GM19397 (cell line): Measurements from ENCODE around the gene TSPAN31.

ENCODE experiments used
- ATAC-seq: cut with Tn5 transposase; IDR thresholded peaks from one replicate; pipeline ENCODE4 v1.9.1; 2021; ENCODE audit warnings: mild to moderate bottlenecking, moderate library complexity; ENCODE audit not compliant: unreplicated experiment

TSPAN31 gene

DNA sequence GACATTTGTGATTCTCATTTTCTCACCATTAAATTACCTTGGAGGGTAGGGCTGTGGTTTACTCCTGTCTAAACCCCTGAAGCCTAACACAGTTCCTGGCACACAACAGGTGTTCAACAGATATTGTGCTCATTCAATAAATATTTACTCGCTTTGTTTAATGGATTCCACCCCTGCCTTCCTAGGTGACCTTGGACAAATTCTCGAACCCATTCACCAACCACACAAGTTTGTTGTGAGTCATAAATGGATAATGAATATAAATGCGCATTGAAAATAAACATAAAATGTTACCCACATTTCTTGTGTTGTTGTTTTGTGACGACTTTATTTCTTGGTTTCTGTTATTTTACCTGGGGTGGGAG, 37.4 kb downstream of the TSPAN31 start:
- ATAC-seq = no peak

DNA sequence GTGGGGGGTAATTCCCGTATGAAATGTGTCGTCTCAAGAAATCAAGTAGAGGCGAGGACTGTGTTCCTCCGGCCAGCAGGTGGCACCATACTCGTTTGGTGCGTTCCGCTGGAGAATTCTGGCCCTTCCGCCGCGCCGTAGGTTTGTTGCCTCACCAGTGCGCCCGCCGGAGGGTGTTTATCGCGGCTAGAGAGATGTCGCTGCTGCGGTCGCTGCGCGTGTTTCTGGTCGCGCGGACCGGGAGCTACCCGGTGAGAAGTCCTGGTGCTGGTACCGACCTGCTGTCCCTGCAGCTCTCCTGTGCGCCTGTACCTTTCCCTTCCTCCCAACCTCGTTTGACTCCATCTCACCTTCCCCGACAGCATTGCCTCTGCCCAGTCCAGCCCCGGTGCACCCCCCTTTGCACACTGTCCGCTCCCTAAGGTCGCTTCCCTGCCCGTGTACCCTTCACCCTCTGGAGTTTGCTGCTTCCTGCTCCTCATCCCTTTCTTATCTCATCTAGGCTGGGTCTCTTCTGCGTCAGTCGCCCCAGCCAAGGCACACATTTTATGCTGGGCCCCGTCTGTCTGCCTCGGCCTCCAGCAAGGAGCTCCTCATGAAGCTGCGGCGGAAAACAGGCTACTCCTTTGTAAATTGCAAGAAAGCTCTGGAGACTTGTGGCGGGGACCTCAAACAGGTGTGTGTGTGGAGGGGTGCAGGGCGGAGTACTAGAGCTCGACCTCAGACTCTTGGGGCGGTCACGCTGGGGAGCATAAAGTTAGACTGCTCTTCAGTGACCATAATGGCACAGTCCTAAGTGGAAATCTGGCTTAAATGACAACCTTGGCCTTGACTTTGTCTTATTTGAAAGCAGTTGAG, 38.0 kb downstream of the TSPAN31 start, which contains the start of gene TSFM:
TSFM (plus strand) TSS at position 180 of the 858 bp plus-strand sequence; CDS start at position 195, 15 bp downstream.
- ATAC-seq = peak; percentile 81

DNA sequence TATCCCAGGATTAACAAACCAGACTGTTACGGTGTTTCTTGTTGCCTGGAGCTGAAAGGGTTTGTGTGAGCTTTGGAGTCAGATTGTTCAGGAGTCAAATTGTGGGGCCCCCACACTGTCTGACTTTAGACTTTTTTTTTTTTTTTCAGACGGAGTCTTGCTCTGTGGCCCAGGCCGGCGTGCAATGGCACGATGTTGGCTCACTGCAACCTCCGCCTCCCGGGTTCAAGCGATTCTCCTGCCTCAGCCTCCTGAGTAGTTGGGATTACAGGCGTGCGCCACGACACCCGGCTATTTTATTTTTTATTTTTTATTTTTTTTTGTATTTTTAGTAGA, 38.6 kb downstream of the TSPAN31 start:
- no peak for ATAC-seq

DNA sequence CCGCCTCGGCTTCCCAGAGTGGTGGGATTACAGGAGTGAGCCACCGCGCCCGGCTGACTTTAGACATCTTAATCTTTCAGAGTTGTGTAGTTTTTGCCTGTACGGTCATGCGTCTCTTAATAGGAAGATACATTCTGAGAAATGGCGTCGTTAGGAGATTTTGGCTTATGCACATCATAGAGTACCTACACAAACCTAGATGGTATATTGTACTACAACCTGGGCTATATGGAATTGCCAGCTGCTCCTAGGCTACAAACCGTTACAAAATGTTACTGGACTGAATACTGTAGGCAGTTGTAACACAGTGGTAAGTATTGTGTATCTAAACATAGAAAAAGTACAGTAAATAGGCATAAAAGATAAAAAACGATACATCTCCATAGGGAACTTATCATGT, 39.0 kb downstream of the TSPAN31 start:
- no peak for ATAC-seq

DNA sequence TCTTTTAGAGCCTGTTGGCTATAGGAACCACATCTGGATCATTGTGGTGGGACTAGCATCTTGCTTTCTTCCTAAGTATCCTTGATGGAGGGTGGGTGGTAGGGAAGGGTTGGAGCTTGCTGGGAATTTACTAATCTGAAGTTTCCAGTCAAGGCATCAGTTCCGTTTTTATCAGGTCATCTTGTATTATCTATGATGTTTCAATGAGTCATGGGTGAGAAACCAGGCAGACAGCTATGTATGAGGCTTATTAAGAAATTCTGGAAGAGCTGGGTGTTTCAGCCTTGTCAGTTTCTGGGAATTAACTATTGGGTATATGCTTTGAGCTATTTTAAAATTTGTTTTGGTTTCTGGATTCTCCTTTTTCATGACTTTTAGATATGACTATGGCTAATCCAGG, 49.1 kb downstream of the TSPAN31 start:
- no peak for ATAC-seq

DNA sequence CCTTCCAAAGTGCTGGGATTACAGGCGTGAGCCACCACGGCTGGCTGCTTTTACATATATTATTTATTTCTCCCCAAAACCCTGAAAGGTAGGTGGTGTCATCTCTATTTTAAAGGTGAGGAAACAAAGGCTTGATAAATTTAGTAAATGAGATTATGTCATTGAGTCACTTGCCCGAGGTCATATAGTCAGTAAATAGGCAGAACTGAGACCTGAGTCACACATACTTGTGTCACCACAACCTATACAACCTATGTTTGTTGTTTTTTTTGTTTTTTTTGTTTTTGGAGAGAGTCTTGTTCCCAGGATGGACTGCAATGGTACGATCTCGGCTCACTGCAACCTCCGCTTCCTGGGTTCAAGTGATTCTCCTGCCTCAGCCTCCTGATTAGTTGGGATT, 50.5 kb downstream of the TSPAN31 start:
- ATAC-seq = no peak

DNA sequence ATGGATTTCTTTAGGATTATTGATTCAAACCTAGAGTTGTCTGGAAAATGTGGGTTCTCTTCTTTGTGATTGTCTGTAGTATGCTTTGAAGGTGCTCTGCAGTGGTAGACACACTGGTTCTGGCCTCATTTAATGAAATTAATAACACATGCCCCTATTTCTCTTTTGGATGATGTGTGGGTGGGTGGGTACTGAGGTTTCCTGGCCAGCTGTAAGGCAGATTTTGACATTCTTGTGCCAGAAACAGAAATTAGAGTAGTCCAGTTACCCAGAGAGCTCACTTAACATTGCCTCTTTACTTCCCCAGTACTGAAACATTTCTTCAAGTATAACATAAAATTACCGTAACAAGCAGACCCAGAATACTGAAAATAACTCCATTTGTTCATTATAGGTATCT, 52.2 kb downstream of the TSPAN31 start:
- ATAC-seq = no peak

DNA sequence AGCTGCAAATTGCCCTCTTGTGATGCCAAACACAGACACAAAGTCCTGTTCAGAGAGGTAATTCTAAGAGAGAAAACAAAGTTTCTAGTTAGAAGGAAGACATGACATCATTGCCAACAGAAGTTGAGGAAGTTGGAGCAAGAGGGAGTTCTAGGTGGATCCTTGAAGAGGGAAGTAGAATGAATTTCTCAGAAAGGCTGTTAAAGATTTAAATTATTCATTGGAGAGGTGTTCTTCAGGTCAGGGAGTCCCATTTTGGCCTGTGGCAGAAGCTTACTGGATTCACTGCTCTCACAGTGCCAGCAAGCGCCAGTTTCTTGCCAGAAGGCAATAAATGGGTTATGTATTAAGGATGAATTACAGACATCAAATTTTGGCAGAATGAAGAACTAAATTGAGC, 53.1 kb downstream of the TSPAN31 start:
- no peak for ATAC-seq
